ENCODE data around the gene NFATC4.
"Not testable (repeated sequence)": the region's sequence is repeated elsewhere in the genome, so short reads cannot be mapped to it uniquely, and the experiment has no call there.

NFATC4 gene

GRCh38 chr14:24387009-24387345 is 19.0 kb downstream of the NFATC4 start:
- TF ChIP-seq CTCF (IDR thresholded peaks at IDR 0.05; ENCODE audit: control insufficient read depth, extremely low read depth, insufficient read depth) = no peak
- no peak overlapping the region for H3K4me3 ChIP-seq (ENCODE audit: low read depth, low read length)
- no peak for DNase-seq (ENCODE audit: low read depth)

- H3K4me3 ChIP-seq (ENCODE audit: low read depth, low read length); DNase-seq (ENCODE audit: low read depth): not testable (repeated sequence)
These were observed 19.6 kb downstream of the NFATC4 start for GRCh38 chr14:24387579-24387978.

- DNase-seq (ENCODE audit: low read depth) = no peak
- H3K4me3 ChIP-seq (ENCODE audit: low read depth, low read length) = no peak overlapping the region
- TF ChIP-seq CTCF (IDR thresholded peaks at IDR 0.05; ENCODE audit: control insufficient read depth, extremely low read depth, insufficient read depth) = no peak
These were observed 20.6 kb downstream of the NFATC4 start for GRCh38 chr14:24388474-24389179.

GRCh38 chr14:24389226-24389848 is 21.4 kb downstream of the NFATC4 start:
- no peak for DNase-seq (ENCODE audit: low read depth)
- no peak for TF ChIP-seq CTCF (IDR thresholded peaks at IDR 0.05; ENCODE audit: control insufficient read depth, extremely low read depth, insufficient read depth)
- H3K4me3 ChIP-seq (ENCODE audit: low read depth, low read length) = no peak overlapping the region

GRCh38 chr14:24390701-24391468 is 22.9 kb downstream of the NFATC4 start:
- no peak overlapping the region for H3K4me3 ChIP-seq (ENCODE audit: low read depth, low read length)
- no peak for DNase-seq (ENCODE audit: low read depth)
- TF ChIP-seq CTCF (IDR thresholded peaks at IDR 0.05; ENCODE audit: control insufficient read depth, extremely low read depth, insufficient read depth) = no peak

- DNase-seq (ENCODE audit: low read depth) = peak; percentile 47
- peak; percentile 29 for TF ChIP-seq CTCF (IDR thresholded peaks at IDR 0.05; ENCODE audit: control insufficient read depth, extremely low read depth, insufficient read depth)
- H3K4me3 ChIP-seq (ENCODE audit: low read depth, low read length) = no peak overlapping the region
These were observed 24.5 kb downstream of the NFATC4 start for GRCh38 chr14:24392325-24393091.

GRCh38 chr14:24394275-24394674 is 26.3 kb downstream of the NFATC4 start:
- DNase-seq (ENCODE audit: low read depth) = no peak
- no peak overlapping the region for H3K4me3 ChIP-seq (ENCODE audit: low read depth, low read length)
- peak; percentile 35 for TF ChIP-seq CTCF (IDR thresholded peaks at IDR 0.05; ENCODE audit: control insufficient read depth, extremely low read depth, insufficient read depth)

Measured in LNCaP clone FGC (cell line).